Measurements from ENCODE around the gene MYEF2. TPM values are rescaled to one million over a fixed set of nuclear protein-coding genes. Genes with fewer than 3 reads are reported as not detected.

Gene MYEF2
- total RNA-seq, 1 donor from 2014 or later = 22.6 TPM

- no peaks in the 10 kb centered on the region for H4K20me1 ChIP-seq (ENCODE audit: insufficient read depth, low read length)
- peaks cover 4% of the 10 kb centered on the region for H3K9me3 Mint-ChIP-seq (ENCODE audit: unreplicated experiment)
- H3K27ac Mint-ChIP-seq (ENCODE audit: unreplicated experiment) = no peak overlapping the region
- peaks cover 7% of the 10 kb centered on the region for H3K4me1 ChIP-seq (ENCODE audit: insufficient read depth, low read length)
- H3K79me2 ChIP-seq (ENCODE audit: insufficient read depth, low read length) = no peaks in the 10 kb centered on the region
- no peak overlapping the region for H3K4me2 ChIP-seq (ENCODE audit: low read length)
- H3K9ac ChIP-seq (ENCODE audit: low read length) = no peak overlapping the region
- no peaks in the 10 kb centered on the region for H3K36me3 Mint-ChIP-seq (ENCODE audit: low read depth, unreplicated experiment)
- peaks cover 7% of the 10 kb centered on the region for H3K4me1 Mint-ChIP-seq (ENCODE audit: low read depth, unreplicated experiment)
- no peaks in the 10 kb centered on the region for H3K27me3 ChIP-seq (ENCODE audit: insufficient read depth, low read length)
- H3K27me3 Mint-ChIP-seq (ENCODE audit: low read depth, unreplicated experiment) = peaks cover 8% of the 10 kb centered on the region
- TF ChIP-seq EZH2 (IDR thresholded peaks at IDR 0.05; ENCODE audit: insufficient read depth, low read length) = no peak
- TF ChIP-seq CTCF (IDR thresholded peaks at IDR 0.05; ENCODE audit: insufficient read depth, low read depth, low read length) = no peak
- no peak overlapping the region for H3K27ac ChIP-seq (ENCODE audit: low read depth, low read length)
- no peak overlapping the region for H3K4me3 ChIP-seq (ENCODE audit: insufficient read depth, low read depth, low read length)
- no peak overlapping the region for H3K4me3 Mint-ChIP-seq (ENCODE audit: unreplicated experiment)
- no peak for FAIRE-seq
- H3K9me3 ChIP-seq (ENCODE audit: insufficient read depth, low read depth, low read length) = no peaks in the 10 kb centered on the region
- no peak overlapping the region for H2AFZ ChIP-seq (ENCODE audit: low read depth, low read length)
- H3K36me3 ChIP-seq (ENCODE audit: insufficient read depth, low read length) = no peaks in the 10 kb centered on the region
- DNase-seq (ENCODE audit: low read depth) = no peak
Observed at GRCh38 chr15:48089702-48090101, 88.4 kb downstream of the MYEF2 start.

- Mint-ChIP-seq H3K4me3 (ENCODE audit: unreplicated experiment) (no peak overlapping the region), H3K27me3 (ENCODE audit: low read depth, unreplicated experiment) (peaks cover 10% of the 10 kb centered on the region), H3K27ac (ENCODE audit: unreplicated experiment) (no peak overlapping the region), H3K4me1 (ENCODE audit: low read depth, unreplicated experiment) (peaks cover 7% of the 10 kb centered on the region), H3K9me3 (ENCODE audit: unreplicated experiment) (peaks cover 4% of the 10 kb centered on the region), H3K36me3 (ENCODE audit: low read depth, unreplicated experiment) (no peaks in the 10 kb centered on the region)
- Histone ChIP-seq H3K4me2 (ENCODE audit: low read length) (no peak overlapping the region), H3K27ac (ENCODE audit: low read depth, low read length) (no peak overlapping the region), H3K36me3 (ENCODE audit: insufficient read depth, low read length) (no peaks in the 10 kb centered on the region), H3K27me3 (ENCODE audit: insufficient read depth, low read length) (no peaks in the 10 kb centered on the region), H3K79me2 (ENCODE audit: insufficient read depth, low read length) (no peaks in the 10 kb centered on the region), H3K9me3 (ENCODE audit: insufficient read depth, low read depth, low read length) (no peaks in the 10 kb centered on the region), H3K4me1 (ENCODE audit: insufficient read depth, low read length) (peaks cover 7% of the 10 kb centered on the region), H4K20me1 (ENCODE audit: insufficient read depth, low read length) (no peaks in the 10 kb centered on the region), H2AFZ (ENCODE audit: low read depth, low read length) (no peak overlapping the region), H3K9ac (ENCODE audit: low read length) (no peak overlapping the region), H3K4me3 (ENCODE audit: insufficient read depth, low read depth, low read length) (no peak overlapping the region)
- TF ChIP-seq EZH2 (IDR thresholded peaks at IDR 0.05; ENCODE audit: insufficient read depth, low read length) = no peak
- no peak for TF ChIP-seq CTCF (IDR thresholded peaks at IDR 0.05; ENCODE audit: insufficient read depth, low read depth, low read length)
- FAIRE-seq (no peak), DNase-seq (ENCODE audit: low read depth) (no peak)
Observed at GRCh38 chr15:48087844-48088243, 90.3 kb downstream of the MYEF2 start.

GRCh38 chr15:48086576-48086975, 91.5 kb downstream of the MYEF2 start:
- H4K20me1 ChIP-seq (ENCODE audit: insufficient read depth, low read length) = no peaks in the 10 kb centered on the region
- Mint-ChIP-seq H3K27me3 (ENCODE audit: low read depth, unreplicated experiment) (peaks cover 10% of the 10 kb centered on the region), H3K4me3 (ENCODE audit: unreplicated experiment) (no peak overlapping the region), H3K36me3 (ENCODE audit: low read depth, unreplicated experiment) (no peaks in the 10 kb centered on the region), H3K4me1 (ENCODE audit: low read depth, unreplicated experiment) (peaks cover 7% of the 10 kb centered on the region), H3K27ac (ENCODE audit: unreplicated experiment) (no peak overlapping the region), H3K9me3 (ENCODE audit: unreplicated experiment) (peaks cover 4% of the 10 kb centered on the region)
- no peaks in the 10 kb centered on the region for H3K27me3 ChIP-seq (ENCODE audit: insufficient read depth, low read length)
- no peaks in the 10 kb centered on the region for H3K36me3 ChIP-seq (ENCODE audit: insufficient read depth, low read length)
- peak; percentile 81 for DNase-seq (ENCODE audit: low read depth)
- no peak overlapping the region for H3K27ac ChIP-seq (ENCODE audit: low read depth, low read length)
- H3K4me2 ChIP-seq (ENCODE audit: low read length) = peak overlapping the region; percentile 25
- peaks cover 7% of the 10 kb centered on the region for H3K4me1 ChIP-seq (ENCODE audit: insufficient read depth, low read length)
- H3K9ac ChIP-seq (ENCODE audit: low read length) = no peak overlapping the region
- no peak overlapping the region for H2AFZ ChIP-seq (ENCODE audit: low read depth, low read length)
- no peaks in the 10 kb centered on the region for H3K79me2 ChIP-seq (ENCODE audit: insufficient read depth, low read length)
- no peak for TF ChIP-seq EZH2 (IDR thresholded peaks at IDR 0.05; ENCODE audit: insufficient read depth, low read length)
- no peak for TF ChIP-seq CTCF (IDR thresholded peaks at IDR 0.05; ENCODE audit: insufficient read depth, low read depth, low read length)
- H3K4me3 ChIP-seq (ENCODE audit: insufficient read depth, low read depth, low read length) = no peak overlapping the region
- no peak for FAIRE-seq
- no peaks in the 10 kb centered on the region for H3K9me3 ChIP-seq (ENCODE audit: insufficient read depth, low read depth, low read length)

Measured in astrocyte (in vitro differentiated cells and primary cell).